GM12874 (cell line): ENCODE data around the gene UGT1A3.

Experiments used
- CTCF ChIP-seq: IDR thresholded peaks from 2 replicates; pipeline ENCODE4 v1.5.1; 2011; ENCODE audit warnings: low read depth, mild to moderate bottlenecking, control low read depth, low read length, moderate library complexity; ENCODE audit not compliant: insufficient read depth

The UGT1A3 gene

DNA sequence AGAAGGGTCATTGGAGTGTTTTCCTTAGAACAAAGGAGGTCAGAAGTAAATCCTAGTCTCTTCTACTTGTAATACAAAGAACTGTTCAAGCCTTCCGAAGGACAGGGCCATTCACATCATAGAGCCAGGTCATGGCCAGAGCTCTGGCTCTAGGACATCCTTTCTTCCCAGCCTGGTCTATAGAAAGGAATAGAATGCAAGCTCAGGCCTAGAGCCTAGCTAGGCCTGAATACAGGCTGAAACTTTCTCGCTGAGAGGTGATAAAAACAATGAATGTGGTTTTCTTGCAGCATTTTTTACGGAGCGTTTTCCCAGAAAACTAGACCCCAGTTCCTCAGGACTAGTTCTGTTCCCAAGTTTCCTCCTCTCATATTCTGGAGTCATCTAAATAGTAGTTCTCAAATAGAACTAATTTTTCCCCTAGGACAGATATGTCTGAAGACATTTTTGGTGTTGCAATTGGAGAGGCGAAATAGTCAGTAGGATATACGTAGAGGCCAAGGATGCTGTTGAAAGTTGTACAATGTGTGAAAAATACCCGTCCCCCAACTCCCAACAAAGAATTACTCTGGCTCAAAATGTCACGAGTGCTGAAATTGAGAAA is 29.3 kb upstream of the UGT1A3 start:
- no peak for TF ChIP-seq CTCF

DNA sequence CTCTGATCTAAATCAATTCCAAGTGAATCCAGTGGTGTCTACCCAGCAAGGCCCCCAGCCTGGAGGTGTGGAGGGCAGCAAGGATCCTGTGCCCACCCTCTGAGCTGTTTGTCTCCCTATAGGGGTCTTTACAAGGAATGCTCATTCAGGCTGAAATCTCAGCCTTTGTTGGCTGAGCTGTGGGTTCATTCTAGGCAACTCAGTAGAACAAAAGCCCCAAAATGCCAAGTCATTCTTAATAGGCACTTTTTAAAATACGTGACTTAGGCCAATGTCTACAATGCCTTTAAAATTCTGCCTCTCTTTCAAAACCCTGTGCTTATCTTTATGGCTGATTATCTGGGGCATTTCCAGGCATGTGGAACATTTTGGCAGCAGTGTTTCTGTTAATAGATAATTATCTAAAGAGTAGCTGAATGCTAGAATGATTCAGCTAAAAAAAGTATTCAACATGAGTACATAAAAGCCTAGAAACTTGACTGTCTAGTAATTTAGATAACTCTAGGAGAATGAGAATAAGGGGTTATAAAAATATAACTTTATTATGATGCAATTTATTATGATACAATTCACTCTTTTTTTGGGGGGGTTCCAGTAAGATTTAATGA is 28.7 kb upstream of the UGT1A3 start:
- no peak for TF ChIP-seq CTCF

GRCh38 chr2:233702238-233702637 is 26.6 kb upstream of the UGT1A3 start:
- TF ChIP-seq CTCF, result no peak

DNA sequence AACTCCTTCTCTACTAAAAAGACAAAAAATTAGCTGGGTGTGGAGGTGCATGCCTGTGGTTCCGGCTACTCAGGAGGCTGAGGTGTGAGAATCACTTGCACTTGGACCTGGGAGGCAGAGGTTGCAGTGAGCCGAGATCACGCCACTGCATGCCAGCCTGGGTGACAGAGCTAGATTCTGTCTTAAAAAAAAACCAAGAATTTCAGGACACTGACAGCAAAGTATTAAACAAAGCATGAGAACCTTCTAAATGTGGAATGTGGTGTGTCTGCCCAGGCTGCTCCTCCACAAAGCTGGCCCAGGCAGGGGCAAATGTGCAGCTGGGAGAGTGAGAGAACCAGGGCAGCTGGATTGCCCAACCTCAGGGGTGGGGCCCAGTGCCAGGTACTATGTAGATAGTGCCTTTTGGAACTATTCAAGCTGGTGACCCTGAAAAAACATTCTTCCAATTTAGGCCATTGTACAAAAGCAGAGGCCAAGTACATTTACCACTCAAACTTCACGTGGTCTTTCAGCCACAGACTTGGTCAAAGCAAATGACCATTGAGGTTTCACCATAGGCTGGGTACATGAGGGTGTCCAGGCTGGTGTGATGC is 22.8 kb upstream of the UGT1A3 start:
- TF ChIP-seq CTCF, result no peak

- no peak for TF ChIP-seq CTCF
These were observed 22.1 kb upstream of the UGT1A3 start for GRCh38 chr2:233706720-233707119.

DNA sequence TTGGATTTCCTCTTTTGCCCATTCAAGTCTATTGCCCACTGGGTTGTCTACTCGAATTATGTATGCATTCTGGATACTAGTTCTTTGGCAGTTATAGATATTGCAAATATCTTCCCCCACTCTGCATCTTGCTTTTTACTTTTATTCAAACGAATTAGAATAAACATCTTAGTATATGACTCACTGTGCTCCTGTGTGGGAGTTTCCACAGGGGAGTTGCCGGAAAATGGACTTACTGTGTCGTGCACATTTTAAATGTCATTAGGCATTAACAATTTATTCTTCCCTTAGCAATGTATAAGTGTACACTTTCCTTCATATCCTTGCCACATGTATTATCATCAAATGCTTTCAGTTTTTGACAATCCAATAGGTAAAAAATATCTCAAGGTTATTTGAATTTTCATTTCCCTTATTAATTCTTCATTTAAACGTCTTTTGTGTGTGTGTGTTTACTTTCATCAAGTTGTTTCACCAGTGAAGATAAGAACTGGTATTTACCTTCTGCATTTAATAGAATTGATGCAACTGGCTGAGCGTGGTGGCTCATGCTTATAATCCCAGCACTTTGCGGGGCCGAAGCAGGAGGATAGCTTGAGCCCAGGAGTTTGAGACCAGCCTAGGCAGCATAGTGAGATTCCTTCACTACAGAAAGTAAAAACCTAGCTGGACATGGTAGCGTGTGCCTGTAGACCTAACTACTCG is 20.8 kb upstream of the UGT1A3 start:
- TF ChIP-seq CTCF, result no peak

GRCh38 chr2:233708942-233709341 is 19.9 kb upstream of the UGT1A3 start:
- TF ChIP-seq CTCF, result no peak
